Fibroblast of lung (primary cell): ENCODE measurements around the gene MAP4K4. TPM values are rescaled to one million over a fixed set of nuclear protein-coding genes. Genes with fewer than 3 reads are reported as not detected.

ENCODE experiments used
- DNase-seq, 2 donors: peaks; one replicate each; pipeline versions ENCODE4 v3.0.0 to v3.0.0-alpha.2; 2010; ENCODE audit warnings: low read depth in 2 of 2
- H2AFZ ChIP-seq: 2 replicates; pipeline ENCODE4 v1.5.1; 2012; ENCODE audit warnings: low read length, control low read depth, inconsistent platforms
- H3K27ac ChIP-seq: 2 replicates; pipeline ENCODE4 v1.5.1; 2011; ENCODE audit warnings: low read length, control low read depth; ENCODE audit not compliant: insufficient read depth
- H3K27me3 ChIP-seq: 2 replicates; pipeline ENCODE4 v1.5.1; 2011; ENCODE audit warnings: mild to moderate bottlenecking, low read length; ENCODE audit not compliant: control insufficient read depth, insufficient read depth
- H3K36me3 ChIP-seq: 2 replicates; pipeline ENCODE4 v1.5.1; 2011; ENCODE audit warnings: low read length; ENCODE audit not compliant: control insufficient read depth, insufficient read depth
- H3K4me1 ChIP-seq: 2 replicates; pipeline ENCODE4 v1.5.1; 2011; ENCODE audit warnings: low read length; ENCODE audit not compliant: control insufficient read depth, insufficient read depth; ENCODE audit errors: extremely low read depth
- H3K4me2 ChIP-seq: 2 replicates; pipeline ENCODE4 v1.5.1; 2011; ENCODE audit warnings: low read length, control low read depth; ENCODE audit not compliant: insufficient read depth; ENCODE audit errors: extremely low read depth
- H3K4me3 ChIP-seq, 4 experiments: fragments of 200-600 bp in 1 of 4; sonication (generic) in 1 of 4; replicated peaks in 1 of 4; 2 replicates each; pipeline ENCODE4 v1.5.1; 2011 to 2016; ENCODE audit warnings: low read length in 4 of 4, low read depth in 3 of 4, mild to moderate bottlenecking in 3 of 4, control low read depth in 2 of 4, inconsistent platforms in 1 of 4, mixed read lengths in 1 of 4; ENCODE audit not compliant: insufficient read depth in 1 of 4; ENCODE audit errors: control extremely low read depth in 1 of 4
- H3K79me2 ChIP-seq: 2 replicates; pipeline ENCODE4 v1.5.1; 2012; ENCODE audit warnings: mild to moderate bottlenecking, low read length, inconsistent platforms; ENCODE audit not compliant: control insufficient read depth, insufficient read depth
- H3K9ac ChIP-seq: 2 replicates; pipeline ENCODE4 v1.5.1; 2011; ENCODE audit warnings: mild to moderate bottlenecking, low read length, control low read depth; ENCODE audit not compliant: insufficient read depth
- H3K9me3 ChIP-seq: 2 replicates; pipeline ENCODE4 v1.5.1; 2012; ENCODE audit warnings: low read depth, low read length; ENCODE audit not compliant: control insufficient read depth, insufficient read depth
- H4K20me1 ChIP-seq: 2 replicates; pipeline ENCODE4 v1.5.1; 2011; ENCODE audit warnings: low read length; ENCODE audit not compliant: control insufficient read depth, insufficient read depth; ENCODE audit errors: extremely low read depth
- EZH2 ChIP-seq: IDR thresholded peaks from 2 replicates; pipeline ENCODE4 v1.5.1; 2012; ENCODE audit warnings: low read length, control low read depth, mild to moderate bottlenecking; ENCODE audit errors: missing control alignments
- polyA plus RNA-seq, 2 donors: library from polyadenylated mRNA; depleted of rRNA in 1 of 2; stranded (reverse) in 1 of 2; unstranded in 1 of 2; fragments of >200 nt; gene quantifications; 2 replicates each; pipeline ENCODE4 v1.2.1, GENCODE V29; 2011 to 2012; ENCODE audit warnings: missing spikeins in 1 of 2
- total RNA-seq: library from RNA; depleted of rRNA; stranded (reverse); fragments of >200 nt; gene quantifications from 2 replicates; pipeline ENCODE4 v1.2.1, GENCODE V29; 2014
- TF ChIP-seq, protein P1 (sequence below), 2 donors: IDR thresholded peaks in 1 of 2; conservative IDR thresholded peaks in 1 of 2; 1 replicate in 1 of 2; 2 replicates in 1 of 2; pipeline ENCODE4 v1.5.1; 2011 to 2012; ENCODE audit warnings: low read length in 2 of 2, control low read depth in 1 of 2, inconsistent platforms in 1 of 2, low read depth in 1 of 2, mild to moderate bottlenecking in 1 of 2

Gene MAP4K4
- total and polyA plus RNA-seq, 2 donors (not counting 1 experiment from before 2014, with no cell fraction given), result 113 to 164 TPM

GRCh38 chr2:101714118-101714517 is 16.6 kb downstream of the MAP4K4 start:
- Histone ChIP-seq H3K36me3 (no peaks in the 10 kb centered on the region), H3K9me3 (no peaks in the 10 kb centered on the region), H3K4me1 (peaks cover 19% of the 10 kb centered on the region), H3K9ac (no peak overlapping the region), H3K27me3 (no peaks in the 10 kb centered on the region), H3K4me3 (no peak overlapping the region), H3K4me2 (no peak overlapping the region), H3K79me2 (peaks cover 97% of the 10 kb centered on the region), H3K27ac (no peak overlapping the region), H2AFZ (no peak overlapping the region), H4K20me1 (peaks cover 3% of the 10 kb centered on the region)
- no peak for DNase-seq
- TF ChIP-seq, protein P1, sequence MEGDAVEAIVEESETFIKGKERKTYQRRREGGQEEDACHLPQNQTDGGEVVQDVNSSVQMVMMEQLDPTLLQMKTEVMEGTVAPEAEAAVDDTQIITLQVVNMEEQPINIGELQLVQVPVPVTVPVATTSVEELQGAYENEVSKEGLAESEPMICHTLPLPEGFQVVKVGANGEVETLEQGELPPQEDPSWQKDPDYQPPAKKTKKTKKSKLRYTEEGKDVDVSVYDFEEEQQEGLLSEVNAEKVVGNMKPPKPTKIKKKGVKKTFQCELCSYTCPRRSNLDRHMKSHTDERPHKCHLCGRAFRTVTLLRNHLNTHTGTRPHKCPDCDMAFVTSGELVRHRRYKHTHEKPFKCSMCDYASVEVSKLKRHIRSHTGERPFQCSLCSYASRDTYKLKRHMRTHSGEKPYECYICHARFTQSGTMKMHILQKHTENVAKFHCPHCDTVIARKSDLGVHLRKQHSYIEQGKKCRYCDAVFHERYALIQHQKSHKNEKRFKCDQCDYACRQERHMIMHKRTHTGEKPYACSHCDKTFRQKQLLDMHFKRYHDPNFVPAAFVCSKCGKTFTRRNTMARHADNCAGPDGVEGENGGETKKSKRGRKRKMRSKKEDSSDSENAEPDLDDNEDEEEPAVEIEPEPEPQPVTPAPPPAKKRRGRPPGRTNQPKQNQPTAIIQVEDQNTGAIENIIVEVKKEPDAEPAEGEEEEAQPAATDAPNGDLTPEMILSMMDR (conservative IDR thresholded peaks at IDR 0.05 in 1 of 2, IDR thresholded peaks at IDR 0.05 in 1 of 2; ENCODE audit: low read depth in 1 of 2, low read length in 2 of 2), result no peak
- TF ChIP-seq EZH2, result no peak

DNA sequence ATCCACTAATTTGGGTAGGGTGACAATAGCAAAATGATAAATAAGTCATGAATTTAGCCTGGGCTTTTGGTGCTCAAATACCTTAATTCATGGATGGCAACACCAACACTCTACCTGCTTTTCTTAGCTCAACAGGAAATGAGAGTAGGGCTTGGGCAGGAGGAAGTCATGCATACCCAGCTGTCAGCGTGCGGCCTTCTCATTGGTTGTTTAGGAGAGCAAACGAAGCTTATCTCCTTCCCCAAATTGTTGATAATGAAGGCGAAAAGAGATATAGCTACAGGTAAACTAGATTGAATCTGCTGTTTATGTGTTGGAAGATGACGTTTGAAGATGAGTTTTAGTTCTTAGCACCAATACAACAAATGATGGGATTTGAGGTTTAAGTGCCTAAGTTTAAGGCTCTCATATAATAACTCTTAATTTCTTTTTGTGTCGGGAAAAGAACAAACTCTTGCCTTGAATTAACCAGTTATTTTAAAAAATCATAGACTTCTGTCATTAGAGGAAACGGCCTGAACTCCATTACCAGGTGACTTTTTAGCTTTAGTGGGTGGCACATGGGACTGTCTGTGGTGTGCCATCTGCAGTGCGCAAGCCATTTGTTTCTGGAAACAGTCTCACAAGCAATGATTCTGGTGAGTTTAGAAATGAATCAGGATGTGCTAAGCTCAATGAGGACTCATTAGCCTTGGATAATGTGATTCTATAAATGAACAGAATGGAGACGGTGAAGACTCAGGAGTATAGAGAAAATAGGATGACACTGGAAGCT is 19.8 kb downstream of the MAP4K4 start:
- Histone ChIP-seq H2AFZ (no peak overlapping the region), H3K4me2 (no peak overlapping the region), H3K79me2 (peaks cover 96% of the 10 kb centered on the region), H3K27ac (no peak overlapping the region), H3K4me3 (no peak overlapping the region), H3K9ac (no peak overlapping the region), H3K36me3 (no peaks in the 10 kb centered on the region), H3K4me1 (peaks cover 22% of the 10 kb centered on the region), H3K27me3 (no peaks in the 10 kb centered on the region), H3K9me3 (no peaks in the 10 kb centered on the region), H4K20me1 (peaks cover 6% of the 10 kb centered on the region)
- TF ChIP-seq EZH2, result no peak
- TF ChIP-seq, protein P1 (conservative IDR thresholded peaks at IDR 0.05 in 1 of 2, IDR thresholded peaks at IDR 0.05 in 1 of 2; ENCODE audit: low read depth in 1 of 2, low read length in 2 of 2), result no peak
- DNase-seq, result no peak

DNA sequence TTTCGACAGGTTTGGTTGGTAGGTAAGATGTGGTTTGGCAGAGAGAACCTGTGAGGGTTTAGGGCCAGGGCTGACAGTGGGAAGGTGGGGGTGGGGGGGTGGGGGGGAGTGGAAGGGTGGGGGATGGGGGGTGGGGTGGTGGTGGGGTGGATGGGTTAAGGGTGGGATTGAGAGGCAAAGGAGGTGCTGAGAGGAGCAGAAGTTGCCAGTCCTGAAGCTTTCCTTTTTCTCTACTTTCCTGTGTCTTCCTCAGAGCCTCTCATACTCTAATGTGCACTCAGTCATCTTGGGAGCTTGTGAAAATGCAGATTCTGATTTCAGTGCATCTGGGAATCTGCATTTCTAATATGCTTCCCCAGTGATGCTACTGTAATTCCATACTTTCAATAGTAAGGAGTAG is 21.0 kb downstream of the MAP4K4 start:
- Histone ChIP-seq H3K4me1 (peaks cover 22% of the 10 kb centered on the region), H3K4me2 (no peak overlapping the region), H3K27me3 (no peaks in the 10 kb centered on the region), H2AFZ (no peak overlapping the region), H4K20me1 (peaks cover 6% of the 10 kb centered on the region), H3K9me3 (no peaks in the 10 kb centered on the region), H3K36me3 (no peaks in the 10 kb centered on the region), H3K79me2 (peaks cover 96% of the 10 kb centered on the region), H3K9ac (no peak overlapping the region), H3K4me3 (no peak overlapping the region), H3K27ac (no peak overlapping the region)
- TF ChIP-seq, protein P1 (conservative IDR thresholded peaks at IDR 0.05 in 1 of 2, IDR thresholded peaks at IDR 0.05 in 1 of 2; ENCODE audit: low read depth in 1 of 2, low read length in 2 of 2), result no peak
- no peak for TF ChIP-seq EZH2
- DNase-seq, result no peak
